H1 (cell line): ENCODE data around the gene HEATR1. TPM values are rescaled to one million over a fixed set of nuclear protein-coding genes. Genes with fewer than 3 reads are reported as not detected.

ENCODE experiments used
- CTCF ChIA-PET: fragments of 300-600 bp; sonication (Branson Sonifier 250); formaldehyde crosslinking; loops from one replicate; lab custom pipeline; 2021; ENCODE audit not compliant: partially characterized antibody; lab: Charles Lee
- POLR2A ChIA-PET: fragments of 300-600 bp; sonication (Branson Sonifier 250); formaldehyde crosslinking; loops from one replicate; lab custom pipeline; 2021; ENCODE audit warnings: inconsistent platforms; ENCODE audit not compliant: partially characterized antibody; lab: Charles Lee
- DNase-seq, 2 experiments: peaks; one replicate each; pipeline versions ENCODE4 v3.0.0 to v3.0.0-alpha.2; 2010 to 2022; ENCODE audit warnings: low spot score in 2 of 2, low read depth in 1 of 2, mixed read lengths in 1 of 2
- FAIRE-seq: peaks from 2 replicates; lab custom pipeline; 2011; peaks lifted over from hg19 to GRCh38; lab: Jason Lieb, UNC
- H2AFZ ChIP-seq: 2 replicates; pipeline ENCODE4 v1.8.1; 2012; ENCODE audit warnings: low read length, inconsistent platforms
- H2AK5ac ChIP-seq: 2 replicates; pipeline ENCODE4 v1.6.1; 2013; ENCODE audit warnings: low read depth, low read length
- H2BK120ac ChIP-seq: replicated peaks from 2 replicates; pipeline ENCODE3; 2013; ENCODE audit warnings: low read depth, low read length, inconsistent platforms
- H2BK12ac ChIP-seq: 2 replicates; pipeline ENCODE4 v1.6.1; 2013; ENCODE audit warnings: low read depth, low read length
- H2BK15ac ChIP-seq: 2 replicates; pipeline ENCODE4 v1.6.1; 2013; ENCODE audit warnings: low read length
- H2BK20ac ChIP-seq: 2 replicates; pipeline ENCODE4 v1.6.1; 2013; ENCODE audit warnings: low read length
- H2BK5ac ChIP-seq: 2 replicates; pipeline ENCODE4 v1.6.1; 2013; ENCODE audit warnings: low read depth, low read length
- H3K14ac ChIP-seq: 2 replicates; pipeline ENCODE4 v1.6.1; 2013; ENCODE audit warnings: inconsistent platforms; ENCODE audit not compliant: insufficient read length
- H3K18ac ChIP-seq: 2 replicates; pipeline ENCODE4 v1.6.1; 2013; ENCODE audit warnings: low read length; ENCODE audit errors: extremely low read depth
- H3K23ac ChIP-seq: 2 replicates; pipeline ENCODE4 v1.6.1; 2013; ENCODE audit warnings: inconsistent platforms; ENCODE audit not compliant: insufficient read length
- H3K23me2 ChIP-seq: 2 replicates; pipeline ENCODE4 v1.6.1; 2013; ENCODE audit warnings: low read depth, low read length
- H3K27ac ChIP-seq: 2 replicates; pipeline ENCODE4 v1.6.1; 2011; ENCODE audit warnings: low read depth, low read length, inconsistent platforms
- H3K27me3 ChIP-seq, 4 experiments: replicated peaks in 1 of 4; 1 replicate in 1 of 4; 2 replicates in 3 of 4; pipeline versions ENCODE4 v1.6.1 to v1.8.1; 2011 to 2013; ENCODE audit warnings: low read length in 3 of 4, mild to moderate bottlenecking in 3 of 4, inconsistent platforms in 2 of 4, mixed read lengths in 2 of 4, moderate library complexity in 1 of 4; ENCODE audit not compliant: control insufficient read depth in 3 of 4, insufficient read depth in 3 of 4; ENCODE audit errors: extremely low read depth in 1 of 4
- H3K36me3 ChIP-seq, 4 experiments: 2 replicates each; pipeline versions ENCODE4 v1.6.1 to v1.8.1; 2011 to 2013; ENCODE audit warnings: mild to moderate bottlenecking in 4 of 4, low read length in 3 of 4, moderate library complexity in 2 of 4, control low read depth in 1 of 4, inconsistent platforms in 1 of 4; ENCODE audit not compliant: insufficient read depth in 4 of 4, control insufficient read depth in 2 of 4
- H3K4ac ChIP-seq: replicated peaks from 2 replicates; pipeline ENCODE3; 2013; ENCODE audit warnings: low read length, low read depth, mixed read lengths, inconsistent platforms; ENCODE audit not compliant: insufficient read length
- H3K4me1 ChIP-seq, 4 experiments: replicated peaks in 1 of 4; 1 replicate in 1 of 4; 2 replicates in 3 of 4; pipeline versions ENCODE4 v1.6.1 to v1.8.1; 2011 to 2013; ENCODE audit warnings: low read length in 3 of 4, inconsistent platforms in 2 of 4, mixed read lengths in 1 of 4; ENCODE audit not compliant: insufficient read depth in 4 of 4, control insufficient read depth in 3 of 4
- H3K4me2 ChIP-seq, 2 experiments: 2 replicates each; pipeline versions ENCODE4 v1.6.1 to v1.8.1; 2011 to 2013; ENCODE audit warnings: low read depth in 2 of 2, low read length in 2 of 2, control low read depth in 1 of 2, inconsistent platforms in 1 of 2, mild to moderate bottlenecking in 1 of 2; ENCODE audit not compliant: insufficient read depth in 1 of 2
- H3K4me3 ChIP-seq, 4 experiments: fragments of 200-600, 300-600 bp in 1 of 4; sonication (generic), shearing (Covaris generic), sonication (Bioruptor Twin) in 1 of 4; 2 replicates each; pipeline versions ENCODE4 v1.5.1 to v1.8.1; 2011 to 2016; ENCODE audit warnings: low read length in 4 of 4, low read depth in 3 of 4, control low read depth in 2 of 4, inconsistent platforms in 2 of 4, mild to moderate bottlenecking in 2 of 4, mixed read lengths in 1 of 4, moderate library complexity in 1 of 4; ENCODE audit not compliant: insufficient read depth in 2 of 4; ENCODE audit errors: extremely low read depth in 1 of 4
- H3K56ac ChIP-seq: replicated peaks from 2 replicates; pipeline ENCODE3; 2013; ENCODE audit warnings: low read depth, mild to moderate bottlenecking, mixed read lengths, low read length, inconsistent platforms; ENCODE audit not compliant: insufficient read length
- H3K79me1 ChIP-seq: 2 replicates; pipeline ENCODE4 v1.6.1; 2013; ENCODE audit warnings: low read depth, low read length, control low read depth
- H3K79me2 ChIP-seq, 2 experiments: 2 replicates each; pipeline versions ENCODE4 v1.6.1 to v1.8.1; 2012 to 2013; ENCODE audit warnings: low read length in 2 of 2, mild to moderate bottlenecking in 2 of 2, inconsistent platforms in 1 of 2; ENCODE audit not compliant: insufficient read depth in 2 of 2, control insufficient read depth in 1 of 2
- H3K9ac ChIP-seq, 4 experiments: replicated peaks in 1 of 4; 1 replicate in 1 of 4; 2 replicates in 3 of 4; pipeline versions ENCODE4 v1.6.1 to v1.8.1; 2011 to 2013; ENCODE audit warnings: low read depth in 3 of 4, low read length in 3 of 4, control low read depth in 2 of 4, mild to moderate bottlenecking in 2 of 4, moderate library complexity in 2 of 4, inconsistent platforms in 1 of 4; ENCODE audit errors: extremely low read depth in 1 of 4
- H3K9me3 ChIP-seq, 2 experiments: 2 replicates each; pipeline versions ENCODE4 v1.6.1 to v1.8.1; 2012 to 2013; ENCODE audit warnings: mild to moderate bottlenecking in 2 of 2, moderate library complexity in 2 of 2, control low read depth in 1 of 2, inconsistent platforms in 1 of 2, low read depth in 1 of 2, low read length in 1 of 2, mixed read lengths in 1 of 2; ENCODE audit not compliant: insufficient read depth in 2 of 2
- H4K20me1 ChIP-seq, 2 experiments: replicated peaks in 1 of 2; 2 replicates each; pipeline versions ENCODE3 to v1.8.1; 2011 to 2013; ENCODE audit warnings: inconsistent platforms in 2 of 2, low read length in 2 of 2, mild to moderate bottlenecking in 1 of 2; ENCODE audit not compliant: insufficient read depth in 2 of 2, control insufficient read depth in 1 of 2
- H4K5ac ChIP-seq: 2 replicates; pipeline ENCODE4 v1.6.1; 2013; ENCODE audit warnings: low read length, low read depth, mixed read lengths, inconsistent platforms; ENCODE audit not compliant: insufficient read length
- H4K8ac ChIP-seq: 2 replicates; pipeline ENCODE4 v1.8.0; 2013; ENCODE audit warnings: mild to moderate bottlenecking, moderate library complexity, low read length, inconsistent platforms; ENCODE audit not compliant: insufficient read depth; ENCODE audit errors: extremely low read depth
- H4K91ac ChIP-seq: replicated peaks from 2 replicates; pipeline ENCODE3; 2013; ENCODE audit warnings: low read length, mixed read lengths, inconsistent platforms; ENCODE audit not compliant: insufficient read length
- EGR1 ChIP-seq: IDR thresholded peaks from 2 replicates; pipeline ENCODE4 v1.6.1; 2011; ENCODE audit warnings: low read depth, low read length, borderline replicate concordance
- GTF2F1 ChIP-seq: IDR thresholded peaks from 2 replicates; pipeline ENCODE4 v1.6.1; 2012; ENCODE audit warnings: low read depth, low read length, improper control_type of control experiment, borderline replicate concordance
- PHF8 ChIP-seq: fragments of 200-600 bp; sonication (generic); conservative IDR thresholded peaks from 2 replicates; pipeline ENCODE4 v1.7.1; 2012; ENCODE audit warnings: low read depth, mild to moderate bottlenecking, inconsistent platforms, low read length, moderate library complexity
- SUZ12 ChIP-seq: fragments of 200-600 bp; sonication (generic); IDR thresholded peaks from 2 replicates; pipeline ENCODE4 v1.6.1; 2012; ENCODE audit warnings: mild to moderate bottlenecking, inconsistent platforms, low read length, moderate library complexity, mixed read lengths
- TAF7 ChIP-seq: optimal IDR thresholded peaks from 2 replicates; pipeline ENCODE3; 2011; ENCODE audit warnings: low read depth, mild to moderate bottlenecking, inconsistent platforms, low read length, moderate library complexity, borderline replicate concordance
- WGBS, 2 experiments: shearing (Covaris generic) in 1 of 2; methylation state at CpG; one replicate each; pipeline versions ENCODE4 v1.1.6 to v1.1.7; 2013 to 2015; ENCODE audit warnings: low lambda C conversion rate in 2 of 2, mixed read lengths in 2 of 2, inconsistent platforms in 1 of 2, low coverage in 1 of 2, missing lambda C conversion rate in 1 of 2; ENCODE audit not compliant: insufficient replicate concordance in 2 of 2, insufficient coverage in 1 of 2, insufficient read length in 1 of 2; ENCODE audit errors: extremely low coverage in 1 of 2, missing lambda C conversion rate in 1 of 2; 5-methylcytosine and 5-hydroxymethylcytosine counted together
- polyA plus RNA-seq, 7 experiments: library from polyadenylated mRNA; depleted of rRNA in 3 of 7; stranded (reverse) in 5 of 7; unstranded in 2 of 7; fragments of >200 nt in 5 of 7; fragments of 200-250 nt in 2 of 7; gene quantifications; 1 replicate in 5 of 7; 2 replicates in 1 of 7; 4 replicates in 1 of 7; pipeline versions ENCODE4 v1.2.1 to v1.2.3, GENCODE V29; 2011 to 2013; ENCODE audit warnings: missing spikeins in 2 of 7, mixed read lengths in 2 of 7
- total RNA-seq: library from RNA; stranded (reverse); fragmentation: NEBNext Ultra II Directional; extraction: Animal tissue kit (Norgen Biotek cat#: 25700); gene quantifications from 2 replicates; pipeline ENCODE4 v1.2.1, GENCODE V29; 2021

Gene HEATR1
- total and polyA plus RNA-seq, 2 of the 8 experiments (the other 6 are each of a cell fraction or from before 2014, with no cell fraction given), result 13.0 to 95.8 TPM

DNA sequence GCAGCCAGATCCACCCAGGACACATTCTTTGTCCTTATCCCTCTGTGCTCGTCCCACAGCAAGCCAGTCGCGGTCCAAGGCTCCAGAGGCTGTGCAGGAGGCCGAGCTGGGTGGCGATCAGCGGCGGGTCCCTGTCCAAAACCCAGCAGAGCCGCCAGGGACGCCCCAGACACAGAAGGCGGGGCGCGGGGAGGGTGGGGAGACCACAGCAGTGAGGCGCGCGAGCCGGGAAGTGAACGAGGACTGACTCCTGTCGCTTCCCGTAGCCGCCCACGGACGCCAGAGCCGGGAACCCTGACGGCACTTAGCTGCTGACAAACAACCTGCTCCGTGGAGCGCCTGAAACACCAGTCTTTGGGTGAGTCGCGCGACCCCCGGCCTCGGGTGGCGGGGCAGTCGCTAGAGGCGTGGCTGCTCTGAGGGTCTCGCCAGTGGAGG lies 80.6 kb downstream of the HEATR1 start, which contains the start of gene LGALS8:
Gene LGALS8, plus strand, starts transcription at position 279 of the 438 bp plus-strand sequence. CDS start 2,089 bp downstream, outside the sequence.
- DNase-seq (peak in 1 of 2 experiments; percentile 71), FAIRE-seq (no peak)
- peak within 1 kb of the TSS; percentile 23 for H3K4ac ChIP-seq
- H2BK120ac ChIP-seq, result peak within 1 kb of the TSS; percentile 0
- POLR2A ChIA-PET, result interaction anchor here (0.8 to 2.0 kb wide), 2 partner anchors 11 to 12 kb away, joined by 3 to 5 read pairs; no protein-coding TSS in a partner anchor
- H2BK5ac ChIP-seq, result no peak within 1 kb of the TSS
- H4K91ac ChIP-seq, result peak within 1 kb of the TSS; percentile 75
- no peaks in the 10 kb centered on the region for H4K20me1 ChIP-seq
- TF ChIP-seq SUZ12, result peak; percentile 59; the same call in 1 of the 2 replicates
- TF ChIP-seq EGR1, result peak; percentile 47; the same call in 1 of the 2 replicates
- 0 out of 2 replicates have a peak, but pooled peaks have one; percentile 4 for TF ChIP-seq PHF8
- no peak for TF ChIP-seq TAF7
- no peak for TF ChIP-seq GTF2F1
- H3K23ac ChIP-seq, result no peak within 1 kb of the TSS
- H4K5ac ChIP-seq, result peak within 1 kb of the TSS; percentile 35
- H3K18ac ChIP-seq, result peak within 1 kb of the TSS; percentile 83
- H3K9me3 ChIP-seq, result no peaks in the 10 kb centered on the region
- peak within 1 kb of the TSS; percentile 93 to 98 for H3K4me2 ChIP-seq
- H3K4me3 ChIP-seq, result peak within 1 kb of the TSS; percentile 67 to 83 (median 76)
- H3K27me3 ChIP-seq, result peaks cover 0 to 21% (median 11%) of the 10 kb centered on the region in 4 experiments; a peak in 5 of 7 replicates
- H3K56ac ChIP-seq, result peak within 1 kb of the TSS; percentile 24
- H4K8ac ChIP-seq, result peak within 1 kb of the TSS; percentile 87
- 4% methylated on average over 35 of the region's 35 CpGs; no CpG with 5 or more reads in 1 of the 2 experiments for WGBS, 2 experiments
- H3K4me1 ChIP-seq, result no peaks in the 10 kb centered on the region; a peak in 3 of 7 replicates
- CTCF ChIA-PET, result no interaction called here
- H3K14ac ChIP-seq, result no peak within 1 kb of the TSS
- no peak within 1 kb of the TSS for H3K27ac ChIP-seq
- H3K9ac ChIP-seq, result peak within 1 kb of the TSS in 3 of 4 experiments; percentile 10 to 42 (median 14); a peak in 3 of 7 replicates
- H2AFZ ChIP-seq, result peak within 1 kb of the TSS; percentile 96
- H3K23me2 ChIP-seq, result peaks cover 12% of the 10 kb centered on the region
- H2AK5ac ChIP-seq, result no peak within 1 kb of the TSS
- no peaks in the 10 kb centered on the region for H3K79me2 ChIP-seq
- H3K79me1 ChIP-seq, result no peaks in the 10 kb centered on the region
- H3K36me3 ChIP-seq, result no peaks in the 10 kb centered on the region
- H2BK20ac ChIP-seq, result peak within 1 kb of the TSS; percentile 55; the same call in 1 of the 2 replicates
- H2BK12ac ChIP-seq, result 0 out of 2 replicates have a peak within 1 kb of the TSS, but pooled peaks have one; percentile 68
- H2BK15ac ChIP-seq, result peak within 1 kb of the TSS; percentile 46; the same call in 1 of the 2 replicates
